B cell (primary cell): Measurements from ENCODE around the gene STK40. TPM values are rescaled to one million over a fixed set of nuclear protein-coding genes. Genes with fewer than 3 reads are reported as not detected.
A peak's percentile ranks its signal among the peaks of the same experiment; 100 is the strongest.

Experiments used
- ATAC-seq: fragments of 200-7000 bp; cut with Tn5 transposase; one replicate; pipeline ENCODE4 v1.10.0; 2021; ENCODE audit warnings: low read depth, mild to moderate bottlenecking, moderate number of reproducible peaks, moderate library complexity
- CTCF ChIA-PET: fragments of 350-600 bp; sonication (Branson Sonifier 250); formaldehyde crosslinking; loops from one replicate; lab custom pipeline; 2021; ENCODE audit warnings: antibody characterized with exemption, inconsistent platforms; lab: Charles Lee
- POLR2A ChIA-PET: fragments of 350-600 bp; sonication (Branson Sonifier 250); formaldehyde crosslinking; loops from one replicate; lab custom pipeline; 2021; ENCODE audit warnings: antibody characterized with exemption; lab: Charles Lee
- DNase-seq: peaks from one replicate; pipeline ENCODE4 v3.0.0; 2013
- H2AFZ ChIP-seq: 2 replicates; pipeline ENCODE4 v1.6.1; 2012; ENCODE audit warnings: mild to moderate bottlenecking, low read depth, low read length; ENCODE audit not compliant: insufficient read depth, poor library complexity, severe bottlenecking
- H3K27ac ChIP-seq, 2 donors: 1 replicate in 1 of 2; 2 replicates in 1 of 2; pipeline ENCODE4 v1.5.1; 2012 to 2013; ENCODE audit warnings: low read length in 2 of 2, mild to moderate bottlenecking in 2 of 2, moderate library complexity in 1 of 2
- H3K27me3 ChIP-seq, 4 experiments: fragments of 200-600 bp in 1 of 4; sonication (generic) in 1 of 4; replicated peaks in 1 of 4; 1 replicate in 2 of 4; 2 replicates in 2 of 4; pipeline versions ENCODE4 v1.6.1 to v1.7.0; 2013 to 2016; ENCODE audit warnings: low read length in 3 of 4, mild to moderate bottlenecking in 2 of 4, mixed read lengths in 1 of 4, moderate library complexity in 1 of 4; ENCODE audit not compliant: insufficient read depth in 4 of 4, control insufficient read depth in 3 of 4; ENCODE audit errors: control extremely low read depth in 1 of 4
- H3K36me3 ChIP-seq, 2 experiments: replicated peaks in 1 of 2; 1 replicate in 1 of 2; 2 replicates in 1 of 2; pipeline versions ENCODE4 v1.6.1 to v1.7.1; 2013; ENCODE audit warnings: low read length in 1 of 2; ENCODE audit not compliant: insufficient read depth in 2 of 2, control insufficient read depth in 1 of 2; ENCODE audit errors: control extremely low read depth in 1 of 2, extremely low read depth in 1 of 2
- H3K4me1 ChIP-seq, 2 donors: fragments of 200-600 bp in 1 of 2; sonication (generic) in 1 of 2; 1 replicate in 1 of 2; 2 replicates in 1 of 2; pipeline versions ENCODE4 v1.5.1 to v1.6.1; 2013 to 2017; ENCODE audit warnings: low read length in 2 of 2; ENCODE audit not compliant: control insufficient read depth in 2 of 2, insufficient read depth in 2 of 2
- H3K4me2 ChIP-seq: replicated peaks from 2 replicates; pipeline ENCODE3; 2012; ENCODE audit warnings: mild to moderate bottlenecking, low read depth, low read length; ENCODE audit not compliant: poor library complexity, severe bottlenecking
- H3K4me3 ChIP-seq, 5 experiments: fragments of 200-600 bp in 1 of 5; sonication (generic) in 1 of 5; 1 replicate in 3 of 5; 2 replicates in 2 of 5; pipeline versions ENCODE4 v1.5.1 to v1.7.0; 2011 to 2016; ENCODE audit warnings: low read length in 4 of 5, mild to moderate bottlenecking in 4 of 5, low read depth in 2 of 5, control low read depth in 1 of 5, moderate library complexity in 1 of 5; ENCODE audit not compliant: insufficient read depth in 1 of 5; ENCODE audit errors: control extremely low read depth in 1 of 5, extremely low read depth in 1 of 5
- H3K79me2 ChIP-seq: fragments of 200-600 bp; sonication (generic); one replicate; pipeline ENCODE4 v1.6.0; 2016; ENCODE audit warnings: low read length; ENCODE audit not compliant: control insufficient read depth, insufficient read depth
- H3K9ac ChIP-seq: fragments of 200-600 bp; sonication (generic); 2 replicates; pipeline ENCODE4 v1.6.1; 2017; ENCODE audit warnings: mild to moderate bottlenecking, low read length, moderate library complexity
- H3K9me3 ChIP-seq, 3 donors: one replicate each; pipeline versions ENCODE4 v1.6.1 to v1.7.1; 2013; ENCODE audit warnings: low read length in 2 of 3; ENCODE audit not compliant: control insufficient read depth in 2 of 3, insufficient read depth in 1 of 3; ENCODE audit errors: control extremely low read depth in 1 of 3
- H4K20me1 ChIP-seq: 2 replicates; pipeline ENCODE4 v1.6.0; 2012; ENCODE audit warnings: mild to moderate bottlenecking, low read length; ENCODE audit not compliant: insufficient read depth, control insufficient read depth, poor library complexity, severe bottlenecking
- H3K27ac Mint-ChIP-seq: one replicate; pipeline ENCODE4 v1.8.0; 2021; ENCODE audit warnings: mixed read lengths
- H3K27me3 Mint-ChIP-seq: one replicate; pipeline ENCODE4 v1.8.0; 2021; ENCODE audit warnings: mixed read lengths
- H3K4me1 Mint-ChIP-seq: one replicate; pipeline ENCODE4 v1.8.0; 2021; ENCODE audit warnings: mixed read lengths
- H3K4me3 Mint-ChIP-seq: one replicate; pipeline ENCODE4 v1.8.0; 2021; ENCODE audit warnings: mixed read lengths
- H3K9me3 Mint-ChIP-seq: one replicate; pipeline ENCODE4 v1.8.0; 2022; ENCODE audit warnings: mixed read lengths; ENCODE audit not compliant: insufficient read depth
- EZH2 ChIP-seq: IDR thresholded peaks from 2 replicates; pipeline ENCODE4 v1.6.1; 2012; ENCODE audit warnings: borderline replicate concordance, low read depth, mild to moderate bottlenecking, moderate library complexity, low read length; ENCODE audit not compliant: insufficient read depth, poor library complexity, severe bottlenecking
- WGBS: methylation state at CpG from one replicate; pipeline ENCODE4 v1.1.5; 2013; ENCODE audit warnings: missing lambda C conversion rate; ENCODE audit not compliant: insufficient coverage; 5-methylcytosine and 5-hydroxymethylcytosine counted together
- intact Hi-C: fragments of 100-400 bp; cut with micrococcal nuclease; formaldehyde crosslinking; loops from one replicate; pipeline ENCODE4 v1.10.0; 2022
- polyA plus RNA-seq: library from polyadenylated mRNA; depleted of rRNA; stranded (reverse); fragments of >200 nt; gene quantifications from 2 replicates; pipeline ENCODE4 v1.2.3, GENCODE V29; 2012
- total RNA-seq, 2 donors: library from RNA; stranded (reverse); fragments of 120-200 nt in 1 of 2; gene quantifications; 1 replicate in 1 of 2; 2 replicates in 1 of 2; pipeline versions ENCODE4 v1.2.3 to v1.2.4, GENCODE V29; 2013 to 2022
- TF ChIP-seq, protein P1 (sequence below): fragments of 200-600 bp; IDR thresholded peaks from one replicate; pipeline ENCODE4 v1.8.0; 2022; ENCODE audit warnings: antibody characterized with exemption, mild to moderate bottlenecking

STK40 gene
- total and polyA plus RNA-seq, 2 donors (not counting 1 experiment from before 2014, with no cell fraction given) = 53.1 to 69.1 TPM

DNA sequence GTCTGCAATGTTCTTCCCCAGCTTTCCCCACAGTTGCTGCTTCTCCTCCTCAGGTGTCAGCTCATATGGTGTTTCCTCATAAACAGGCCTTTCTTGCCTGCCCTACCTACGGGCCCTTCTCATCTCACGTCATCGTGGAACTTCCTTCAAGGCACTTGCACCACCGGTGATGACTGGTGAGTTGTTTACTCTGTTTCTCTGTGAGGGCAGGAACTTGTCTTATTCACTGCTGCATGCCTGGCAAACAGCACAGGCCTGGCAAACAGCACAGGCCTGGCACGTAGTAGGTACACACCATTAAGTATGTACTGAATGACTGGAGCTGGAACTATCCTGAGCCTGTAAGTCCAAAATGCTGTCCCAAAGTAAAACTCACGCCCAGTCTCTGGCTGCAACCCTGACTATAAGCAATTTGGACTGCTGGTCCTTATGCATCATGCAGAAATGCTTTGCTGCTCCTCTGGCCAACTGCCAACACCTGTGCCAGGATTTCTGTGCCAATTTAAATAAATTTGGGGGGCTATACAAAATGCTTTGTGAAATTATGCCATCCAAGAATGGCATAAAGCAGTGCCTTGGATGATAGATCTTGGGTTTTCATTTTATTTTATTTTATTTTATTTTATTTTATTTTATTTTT, 25.7 kb downstream of the STK40 start:
- Histone ChIP-seq H3K79me2 (peaks cover 70% of the 10 kb centered on the region), H3K4me3 (no peak overlapping the region), H3K27ac (peak overlapping the region; percentile 71 to 74), H4K20me1 (peaks cover 39% of the 10 kb centered on the region), H3K27me3 (no peaks in the 10 kb centered on the region), H3K4me1 (peaks cover 11 to 22% of the 10 kb centered on the region in 2 donors), H2AFZ (no peak overlapping the region), H3K9me3 (no peaks in the 10 kb centered on the region), H3K36me3 (peaks cover 8 to 67% of the 10 kb centered on the region in 2 experiments), H3K4me2 (peak overlapping the region; percentile 57), H3K9ac (no peak overlapping the region)
- Mint-ChIP-seq H3K27me3 (no peaks in the 10 kb centered on the region), H3K9me3 (no peaks in the 10 kb centered on the region), H3K27ac (peak overlapping the region; percentile 88), H3K4me1 (peaks cover 18% of the 10 kb centered on the region), H3K4me3 (peak overlapping the region; percentile 63)
- intact Hi-C loops = no loop called here
- ChIA-PET CTCF (interaction anchor here (0.6 to 1.8 kb wide), 12 partner anchors 8 to 74 kb away, joined by 3 to 9 read pairs (median 3); no protein-coding TSS in a partner anchor), POLR2A (interaction anchor here (1.3 kb wide), 1 partner anchor 24 kb away, joined by 3 read pairs; no protein-coding TSS in a partner anchor)
- 42% methylated on average over 5 of the region's 6 CpGs for WGBS
- no peak for TF ChIP-seq EZH2
- TF ChIP-seq, protein P1, sequence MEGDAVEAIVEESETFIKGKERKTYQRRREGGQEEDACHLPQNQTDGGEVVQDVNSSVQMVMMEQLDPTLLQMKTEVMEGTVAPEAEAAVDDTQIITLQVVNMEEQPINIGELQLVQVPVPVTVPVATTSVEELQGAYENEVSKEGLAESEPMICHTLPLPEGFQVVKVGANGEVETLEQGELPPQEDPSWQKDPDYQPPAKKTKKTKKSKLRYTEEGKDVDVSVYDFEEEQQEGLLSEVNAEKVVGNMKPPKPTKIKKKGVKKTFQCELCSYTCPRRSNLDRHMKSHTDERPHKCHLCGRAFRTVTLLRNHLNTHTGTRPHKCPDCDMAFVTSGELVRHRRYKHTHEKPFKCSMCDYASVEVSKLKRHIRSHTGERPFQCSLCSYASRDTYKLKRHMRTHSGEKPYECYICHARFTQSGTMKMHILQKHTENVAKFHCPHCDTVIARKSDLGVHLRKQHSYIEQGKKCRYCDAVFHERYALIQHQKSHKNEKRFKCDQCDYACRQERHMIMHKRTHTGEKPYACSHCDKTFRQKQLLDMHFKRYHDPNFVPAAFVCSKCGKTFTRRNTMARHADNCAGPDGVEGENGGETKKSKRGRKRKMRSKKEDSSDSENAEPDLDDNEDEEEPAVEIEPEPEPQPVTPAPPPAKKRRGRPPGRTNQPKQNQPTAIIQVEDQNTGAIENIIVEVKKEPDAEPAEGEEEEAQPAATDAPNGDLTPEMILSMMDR = no peak
- ATAC-seq (peak; percentile 74), DNase-seq (peak; percentile 57)

DNA sequence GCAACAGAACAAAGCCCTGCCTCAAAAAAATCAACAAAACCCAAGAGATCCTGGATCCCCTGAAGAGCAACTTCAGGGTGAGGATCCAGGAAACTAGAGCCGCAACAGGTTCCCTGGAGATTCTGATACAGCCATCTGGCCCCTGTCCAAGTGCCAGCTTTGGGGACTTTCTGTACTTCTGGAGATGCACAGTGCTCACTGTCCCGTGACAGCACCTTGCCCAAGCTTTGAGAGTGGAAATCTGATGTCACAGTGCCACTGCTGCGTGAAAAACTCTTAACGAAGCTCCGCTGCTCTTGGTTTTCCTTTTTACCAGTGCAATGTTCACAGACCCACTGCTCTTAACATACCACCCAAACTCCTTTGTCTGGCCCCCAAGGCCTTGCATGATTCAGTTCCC, 26.3 kb downstream of the STK40 start:
- Histone ChIP-seq H3K4me1 (peaks cover 11 to 20% of the 10 kb centered on the region in 2 donors), H3K27me3 (no peaks in the 10 kb centered on the region), H2AFZ (no peak overlapping the region), H3K27ac (peak overlapping the region; percentile 71 to 74), H4K20me1 (peaks cover 39% of the 10 kb centered on the region), H3K9me3 (no peaks in the 10 kb centered on the region), H3K9ac (no peak overlapping the region), H3K79me2 (peaks cover 66% of the 10 kb centered on the region), H3K36me3 (peaks cover 8 to 73% of the 10 kb centered on the region in 2 experiments), H3K4me3 (no peak overlapping the region), H3K4me2 (peak overlapping the region; percentile 57)
- ATAC-seq (peak; percentile 70), DNase-seq (peak; percentile 73)
- intact Hi-C loops = no loop called here
- H3K4me3 Mint-ChIP-seq = peak overlapping the region; percentile 63
- ChIA-PET CTCF (interaction anchor here (0.6 to 1.8 kb wide), 8 partner anchors 8 to 74 kb away, joined by 3 to 9 read pairs (median 4); no protein-coding TSS in a partner anchor), POLR2A (no interaction called here)
- no peaks in the 10 kb centered on the region for H3K27me3 Mint-ChIP-seq
- no peaks in the 10 kb centered on the region for H3K9me3 Mint-ChIP-seq
- no peak for TF ChIP-seq EZH2
- TF ChIP-seq, protein P1 = no peak
- peak overlapping the region; percentile 88 for H3K27ac Mint-ChIP-seq
- WGBS = 19% methylated on average over 5 of the region's 5 CpGs
- peaks cover 18% of the 10 kb centered on the region for H3K4me1 Mint-ChIP-seq
